GM12873 (cell line): ENCODE measurements around the gene DOK5.

Experiments
- CTCF ChIP-seq: IDR thresholded peaks from 2 replicates; pipeline ENCODE4 v1.5.1; 2012; ENCODE audit warnings: low read depth, mild to moderate bottlenecking, moderate library complexity, low read length, control low read depth; ENCODE audit not compliant: insufficient read depth; ENCODE audit errors: missing control alignments

Gene DOK5

GRCh38 chr20:54470697-54471096, 4.7 kb upstream of the DOK5 start:
- TF ChIP-seq CTCF, result no peak

GRCh38 chr20:54472607-54473006, 2.8 kb upstream of the DOK5 start:
- TF ChIP-seq CTCF, result no peak

GRCh38 chr20:54473340-54473739, 2.1 kb upstream of the DOK5 start:
- TF ChIP-seq CTCF, result no peak

GRCh38 chr20:54474046-54474445, 1.3 kb upstream of the DOK5 start:
- no peak for TF ChIP-seq CTCF

- TF ChIP-seq CTCF, result no peak
Measured at GRCh38 chr20:54474866-54475265, 527 bp upstream of the DOK5 start.

- TF ChIP-seq CTCF, result no peak
Measured at GRCh38 chr20:54476169-54477009, 996 bp downstream of the DOK5 start.

- no peak for TF ChIP-seq CTCF
Measured at GRCh38 chr20:54477191-54477955, 2.0 kb downstream of the DOK5 start.
